OCI-LY1 (cell line): Measurements from ENCODE around the gene KDM6B.
"Not testable (repeated sequence)": the region's sequence is repeated elsewhere in the genome, so short reads cannot be mapped to it uniquely, and the experiment has no call there.

Experiments used
- H2AFZ ChIP-seq: fragments of 200-600 bp; sonication (generic), shearing (Covaris generic); 2 replicates; pipeline ENCODE4 v1.6.0; 2014; ENCODE audit warnings: antibody characterized with exemption, mild to moderate bottlenecking, low read length
- H3F3A ChIP-seq: fragments of 200-600 bp; sonication (generic), shearing (Covaris generic); 2 replicates; pipeline ENCODE4 v1.6.0; 2014; ENCODE audit warnings: mild to moderate bottlenecking, antibody characterized with exemption, low read length, moderate library complexity; ENCODE audit not compliant: insufficient read depth
- H3K27ac ChIP-seq: fragments of 200-600 bp; sonication (generic); 2 replicates; pipeline ENCODE4 v1.5.1; 2014; ENCODE audit warnings: low read length, mixed run types, mild to moderate bottlenecking, low read depth; ENCODE audit not compliant: poor library complexity, severe bottlenecking
- H3K27me3 ChIP-seq: fragments of 200-600 bp; sonication (generic); 2 replicates; pipeline ENCODE4 v1.6.0; 2014; ENCODE audit warnings: antibody characterized with exemption, mild to moderate bottlenecking, low read length, moderate library complexity; ENCODE audit not compliant: insufficient read depth
- H3K36me3 ChIP-seq: fragments of 200-600 bp; sonication (generic); 2 replicates; pipeline ENCODE4 v1.6.1; 2014; ENCODE audit warnings: mild to moderate bottlenecking, antibody characterized with exemption, low read length, moderate library complexity, mixed read lengths; ENCODE audit not compliant: insufficient read depth
- H3K4me1 ChIP-seq: fragments of 200-600 bp; sonication (generic); 2 replicates; pipeline ENCODE4 v1.5.1; 2014; ENCODE audit warnings: mild to moderate bottlenecking, low read length, moderate library complexity; ENCODE audit not compliant: insufficient read depth, severe bottlenecking
- H3K4me2 ChIP-seq: fragments of 200-600 bp; sonication (generic), shearing (Covaris generic); 2 replicates; pipeline ENCODE4 v1.6.1; 2014; ENCODE audit warnings: low read length
- H3K4me3 ChIP-seq: fragments of 200-600 bp; sonication (generic); 2 replicates; pipeline ENCODE4 v1.5.1; 2014; ENCODE audit warnings: low read length, low read depth, mild to moderate bottlenecking, mixed read lengths; ENCODE audit not compliant: poor library complexity, severe bottlenecking
- H3K79me2 ChIP-seq: fragments of 200-600 bp; shearing (Covaris generic); 2 replicates; pipeline ENCODE4 v1.6.1; 2016; ENCODE audit warnings: mixed run types, low read length, mixed read lengths; ENCODE audit not compliant: insufficient read depth
- H3K9ac ChIP-seq: fragments of 200-600 bp; sonication (generic), shearing (Covaris generic); 2 replicates; pipeline ENCODE4 v1.6.1; 2014; ENCODE audit warnings: mild to moderate bottlenecking, low read length, mixed read lengths
- H3K9me2 ChIP-seq: fragments of 200-600 bp; sonication (generic), shearing (Covaris generic); 2 replicates; pipeline ENCODE4 v1.6.1; 2014; ENCODE audit warnings: low read depth, mild to moderate bottlenecking, low read length, mixed read lengths
- H3K9me3 ChIP-seq: fragments of 200-600 bp; shearing (Covaris generic); 2 replicates; pipeline ENCODE4 v1.6.1; 2014; ENCODE audit warnings: low read length, mixed read lengths
- H4K20me1 ChIP-seq: fragments of 200-600 bp; sonication (generic), shearing (Covaris generic); 2 replicates; pipeline ENCODE4 v1.6.0; 2016; ENCODE audit warnings: mild to moderate bottlenecking, low read length; ENCODE audit not compliant: insufficient read depth
- EZH2 ChIP-seq: fragments of 200-600 bp; sonication (generic), shearing (Covaris generic); IDR thresholded peaks from 2 replicates; pipeline ENCODE4 v1.8.0; 2017; ENCODE audit warnings: borderline replicate concordance, mixed run types, mild to moderate bottlenecking, antibody characterized with exemption, low read length, moderate library complexity, mixed read lengths
- TF ChIP-seq, protein P1 (sequence below): fragments of 200-600 bp; sonication (generic), shearing (Covaris generic); IDR thresholded peaks from 2 replicates; pipeline ENCODE4 v1.5.1; 2017; ENCODE audit warnings: mild to moderate bottlenecking, antibody characterized with exemption, low read length, moderate library complexity, mixed read lengths

KDM6B gene

DNA sequence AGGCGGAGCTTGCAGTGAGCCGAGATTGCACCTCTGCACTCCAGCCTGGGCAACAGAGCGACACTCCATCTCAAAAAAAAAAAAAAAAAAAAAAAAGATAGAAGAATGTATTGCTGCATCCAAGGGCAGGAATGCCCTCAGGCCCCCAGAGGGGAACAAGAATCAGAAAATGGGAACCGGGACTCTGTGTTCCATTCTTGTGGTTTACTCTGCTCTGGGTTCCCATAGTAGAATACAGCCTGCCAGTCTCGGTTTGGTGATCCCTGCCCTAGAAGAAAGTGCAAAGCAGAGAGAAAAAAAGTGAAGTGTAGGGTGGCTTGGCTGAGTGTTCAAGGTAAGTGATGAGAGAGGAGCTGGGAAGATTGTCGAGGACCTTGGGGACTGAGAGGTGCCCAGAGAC is 27.4 kb upstream of the KDM6B start:
- H3F3A ChIP-seq = no peaks in the 10 kb centered on the region
- no peaks in the 10 kb centered on the region for H3K9me3 ChIP-seq
- no peak overlapping the region for H2AFZ ChIP-seq
- H3K9ac ChIP-seq = no peak overlapping the region
- H3K4me3 ChIP-seq = no peak overlapping the region
- H3K79me2 ChIP-seq = no peaks in the 10 kb centered on the region
- H4K20me1 ChIP-seq = no peaks in the 10 kb centered on the region
- H3K4me1 ChIP-seq = no peaks in the 10 kb centered on the region
- TF ChIP-seq, protein P1, sequence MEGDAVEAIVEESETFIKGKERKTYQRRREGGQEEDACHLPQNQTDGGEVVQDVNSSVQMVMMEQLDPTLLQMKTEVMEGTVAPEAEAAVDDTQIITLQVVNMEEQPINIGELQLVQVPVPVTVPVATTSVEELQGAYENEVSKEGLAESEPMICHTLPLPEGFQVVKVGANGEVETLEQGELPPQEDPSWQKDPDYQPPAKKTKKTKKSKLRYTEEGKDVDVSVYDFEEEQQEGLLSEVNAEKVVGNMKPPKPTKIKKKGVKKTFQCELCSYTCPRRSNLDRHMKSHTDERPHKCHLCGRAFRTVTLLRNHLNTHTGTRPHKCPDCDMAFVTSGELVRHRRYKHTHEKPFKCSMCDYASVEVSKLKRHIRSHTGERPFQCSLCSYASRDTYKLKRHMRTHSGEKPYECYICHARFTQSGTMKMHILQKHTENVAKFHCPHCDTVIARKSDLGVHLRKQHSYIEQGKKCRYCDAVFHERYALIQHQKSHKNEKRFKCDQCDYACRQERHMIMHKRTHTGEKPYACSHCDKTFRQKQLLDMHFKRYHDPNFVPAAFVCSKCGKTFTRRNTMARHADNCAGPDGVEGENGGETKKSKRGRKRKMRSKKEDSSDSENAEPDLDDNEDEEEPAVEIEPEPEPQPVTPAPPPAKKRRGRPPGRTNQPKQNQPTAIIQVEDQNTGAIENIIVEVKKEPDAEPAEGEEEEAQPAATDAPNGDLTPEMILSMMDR = no peak
- no peak for TF ChIP-seq EZH2
- H3K4me2 ChIP-seq = no peak overlapping the region
- H3K27ac ChIP-seq = no peak overlapping the region
- no peaks in the 10 kb centered on the region for H3K36me3 ChIP-seq
- H3K9me2 ChIP-seq = no peaks in the 10 kb centered on the region
- no peaks in the 10 kb centered on the region; the same call in 1 of the 2 replicates for H3K27me3 ChIP-seq

DNA sequence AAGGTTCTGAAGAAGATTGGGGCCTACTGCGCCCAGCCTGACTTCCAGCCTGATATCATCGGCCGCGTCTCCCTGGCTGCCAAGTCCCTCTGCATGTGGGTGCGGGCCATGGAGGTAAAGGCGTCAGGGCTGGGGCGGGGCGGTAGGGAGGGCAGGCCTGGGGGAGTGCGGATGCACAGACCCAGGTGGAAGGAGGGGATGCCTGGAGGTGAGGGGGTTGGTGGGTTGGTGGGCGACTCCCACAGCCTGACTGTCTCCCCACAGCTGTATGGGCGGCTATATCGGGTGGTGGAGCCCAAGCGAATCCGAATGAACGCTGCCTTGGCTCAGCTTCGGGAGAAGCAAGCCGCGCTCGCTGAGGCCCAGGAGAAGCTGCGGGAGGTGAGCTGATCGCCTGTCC is 26.8 kb upstream of the KDM6B start:
- Histone ChIP-seq H4K20me1 (no peaks in the 10 kb centered on the region), H3K36me3 (no peaks in the 10 kb centered on the region), H3K79me2 (no peaks in the 10 kb centered on the region), H3K9me3 (no peaks in the 10 kb centered on the region), H3K4me3 (no peak overlapping the region), H3K27ac (no peak overlapping the region), H3K4me1 (no peaks in the 10 kb centered on the region), H3K4me2 (no peak overlapping the region), H3F3A (no peaks in the 10 kb centered on the region), H3K9ac (no peak overlapping the region), H2AFZ (no peak overlapping the region), H3K9me2 (no peaks in the 10 kb centered on the region), H3K27me3 (no peaks in the 10 kb centered on the region; the same call in 1 of the 2 replicates)
- TF ChIP-seq EZH2 = no peak
- TF ChIP-seq, protein P1 = no peak

DNA sequence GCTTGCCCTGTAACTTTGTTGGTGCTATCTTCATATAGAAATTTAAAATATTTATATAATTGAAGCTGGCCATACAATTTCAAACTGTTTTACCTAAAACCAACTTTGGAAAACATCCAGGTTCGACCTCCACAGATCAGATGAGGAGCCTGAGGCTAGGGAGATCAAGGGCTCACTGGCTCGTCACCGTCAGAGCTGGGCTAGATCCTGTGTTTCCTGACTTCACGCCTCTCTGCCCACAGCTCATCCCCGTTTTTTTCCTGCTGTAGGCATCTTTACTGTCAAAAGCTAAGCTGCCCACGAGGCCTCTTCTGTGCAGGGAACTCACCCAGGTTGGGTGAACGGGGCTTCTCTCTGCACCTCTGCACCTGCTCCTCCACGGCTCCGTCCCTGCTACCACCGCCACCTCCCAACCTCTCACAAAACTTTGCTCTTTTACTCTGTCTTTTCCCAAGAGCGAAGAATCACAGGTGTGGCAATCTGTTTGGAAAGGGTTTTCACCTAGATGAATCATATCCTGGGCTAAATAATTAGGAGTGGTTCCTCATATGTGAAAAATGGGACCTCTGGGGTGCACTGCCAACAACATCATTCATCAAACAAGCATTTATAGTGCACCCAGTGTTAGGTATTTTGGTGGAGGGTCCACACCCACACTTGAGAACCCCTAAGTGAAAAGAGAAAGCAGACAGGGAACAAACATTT is 24.8 kb upstream of the KDM6B start:
- Histone ChIP-seq H3K79me2 (no peaks in the 10 kb centered on the region), H2AFZ (no peak overlapping the region), H4K20me1 (no peaks in the 10 kb centered on the region), H3K4me3 (no peak overlapping the region), H3F3A (no peaks in the 10 kb centered on the region), H3K4me2 (no peak overlapping the region), H3K9ac (no peak overlapping the region), H3K9me2 (no peaks in the 10 kb centered on the region), H3K9me3 (no peaks in the 10 kb centered on the region), H3K36me3 (no peaks in the 10 kb centered on the region), H3K27me3 (no peaks in the 10 kb centered on the region), H3K27ac (no peak overlapping the region), H3K4me1 (no peaks in the 10 kb centered on the region)
- TF ChIP-seq, protein P1 = no peak
- TF ChIP-seq EZH2 = no peak

DNA sequence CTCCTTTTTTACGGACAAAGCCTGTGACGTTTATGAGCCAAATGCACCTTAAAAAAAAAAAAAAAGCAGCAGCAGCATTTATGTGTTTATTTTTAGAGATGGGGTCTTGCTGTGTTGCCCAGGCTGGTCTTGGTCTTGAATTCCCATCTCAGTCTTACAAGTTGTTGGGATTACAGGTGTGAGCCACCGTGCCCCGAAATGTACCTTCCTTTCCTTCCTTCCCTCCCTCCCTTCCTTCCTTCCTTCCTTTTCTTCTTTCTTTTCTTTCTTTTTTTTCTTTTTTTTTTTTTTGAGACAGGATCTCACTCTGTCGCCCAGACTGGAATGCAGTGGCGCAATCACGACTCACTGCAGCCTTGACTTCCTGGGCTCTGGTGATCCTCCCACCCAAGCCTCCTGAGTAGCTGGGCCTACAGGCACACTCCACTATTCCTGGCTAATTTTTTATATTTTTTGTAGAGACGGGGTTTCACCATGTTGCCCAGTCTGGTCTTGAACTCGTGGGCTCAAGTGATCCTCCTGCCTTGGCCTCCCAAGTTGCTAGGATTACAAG is 24.1 kb upstream of the KDM6B start:
- H4K20me1 ChIP-seq, H3K4me1 ChIP-seq, H3F3A ChIP-seq, H3K9me2 ChIP-seq, H2AFZ ChIP-seq, H3K36me3 ChIP-seq, H3K27me3 ChIP-seq, H3K27ac ChIP-seq, H3K79me2 ChIP-seq, H3K9ac ChIP-seq, H3K9me3 ChIP-seq, H3K4me2 ChIP-seq, H3K4me3 ChIP-seq: not testable (repeated sequence)
